Panc1 (cell line): ENCODE results near the gene BICRA. TPM values are rescaled to one million over a fixed set of nuclear protein-coding genes. Genes with fewer than 3 reads are reported as not detected.

Experiments
- ATAC-seq: fragments of 200-7000 bp; cut with Tn5 transposase; 2 replicates; pipeline ENCODE4 v1.9.1; 2020; ENCODE audit warnings: mild to moderate bottlenecking, moderate library complexity
- BruUV-seq: library from RNA; stranded (reverse); fragments of 400-500 nt; replicated peaks from 2 replicates; lab custom pipeline; 2021; lab: Mats Ljungman, UMichigan
- CTCF ChIA-PET: fragments of 300-600 bp; sonication (Branson Sonifier 250); formaldehyde crosslinking; loops from one replicate; lab custom pipeline; 2022; ENCODE audit warnings: antibody characterized with exemption; lab: Charles Lee
- POLR2A ChIA-PET: fragments of 300-600 bp; sonication (Branson Sonifier 250); formaldehyde crosslinking; loops from one replicate; lab custom pipeline; 2022; ENCODE audit warnings: antibody characterized with exemption; lab: Charles Lee
- DNase-seq: peaks from one replicate; pipeline ENCODE4 v3.0.0-alpha.2; 2010; ENCODE audit warnings: low read depth, low spot score
- H3K27ac ChIP-seq: 2 replicates; pipeline ENCODE4 v1.5.1; 2011; ENCODE audit warnings: mild to moderate bottlenecking, low read length, inconsistent platforms
- H3K27me3 ChIP-seq: fragments of 200-500 bp; sonication (Bioruptor generic); 2 replicates; pipeline ENCODE4 v1.6.0; 2014; ENCODE audit warnings: low read length, inconsistent platforms; ENCODE audit not compliant: control insufficient read depth, insufficient read depth
- H3K36me3 ChIP-seq: fragments of 200-500 bp; sonication (Bioruptor generic); 2 replicates; pipeline ENCODE4 v1.5.1; 2014; ENCODE audit warnings: inconsistent platforms, mild to moderate bottlenecking, low read length, moderate library complexity; ENCODE audit not compliant: control insufficient read depth, insufficient read depth
- H3K4me1 ChIP-seq: 2 replicates; pipeline ENCODE4 v1.5.1; 2011; ENCODE audit warnings: inconsistent platforms, mild to moderate bottlenecking, low read length, moderate library complexity; ENCODE audit not compliant: control insufficient read depth, insufficient read depth
- H3K4me3 ChIP-seq, 2 experiments: 2 replicates each; pipeline ENCODE4 v1.5.1; 2011 to 2012; ENCODE audit warnings: low read depth in 2 of 2, low read length in 2 of 2, mild to moderate bottlenecking in 2 of 2, inconsistent platforms in 1 of 2, moderate library complexity in 1 of 2
- H3K9me3 ChIP-seq: fragments of 200-500 bp; sonication (Bioruptor generic); 2 replicates; pipeline ENCODE4 v1.5.1; 2014; ENCODE audit warnings: low read depth, mild to moderate bottlenecking, inconsistent platforms, low read length, moderate library complexity; ENCODE audit not compliant: control insufficient read depth, insufficient read depth
- CTCF ChIP-seq: fragments of 450-650 bp; IDR thresholded peaks from 2 replicates; pipeline ENCODE4 v1.5.1; 2017; ENCODE audit warnings: mild to moderate bottlenecking
- POLR2AphosphoS5 ChIP-seq: IDR thresholded peaks from 2 replicates; pipeline ENCODE4 v1.6.1; 2012; ENCODE audit warnings: mild to moderate bottlenecking, low read depth, low read length, moderate library complexity
- REST ChIP-seq, 2 experiments: IDR thresholded peaks; 2 replicates each; pipeline ENCODE4 v1.6.1; 2011 to 2012; ENCODE audit warnings: low read depth in 2 of 2, control low read depth in 1 of 2, low read length in 1 of 2, mild to moderate bottlenecking in 1 of 2, moderate library complexity in 1 of 2; ENCODE audit not compliant: insufficient read depth in 1 of 2
- SIN3A ChIP-seq: IDR thresholded peaks from 2 replicates; pipeline ENCODE4 v1.6.1; 2012; ENCODE audit warnings: low read depth, mild to moderate bottlenecking, low read length, moderate library complexity, borderline replicate concordance; ENCODE audit not compliant: insufficient read depth
- TCF7L2 ChIP-seq: IDR thresholded peaks from 2 replicates; pipeline ENCODE4 v1.6.1; 2011; ENCODE audit warnings: mild to moderate bottlenecking, low read depth, low read length, inconsistent platforms
- in situ Hi-C: cut with HindIII; loops from 2 replicates; pipeline ENCODE4 v1.10.0; 2016; ENCODE audit warnings: low sequenced_read_pairs, low pct_unique_long_range_greater_than_20kb
- intact Hi-C: fragments of 100-400 bp; cut with micrococcal nuclease; formaldehyde crosslinking; loops from one replicate; pipeline ENCODE4 v1.10.0; 2022; ENCODE audit not compliant: unreplicated experiment
- total RNA-seq: library from RNA; stranded (reverse); gene quantifications from one replicate; pipeline ENCODE4 v1.2.1, GENCODE V29; 2021; ENCODE audit not compliant: unreplicated experiment

The BICRA gene
- total RNA-seq, 1 experiment from 2014 or later, result 13.7 TPM

GRCh38 chr19:47644743-47645482 is 36.0 kb downstream of the BICRA start:
- Histone ChIP-seq H3K4me1 (peaks cover 22% of the 10 kb centered on the region), H3K9me3 (no peaks in the 10 kb centered on the region), H3K36me3 (no peaks in the 10 kb centered on the region), H3K4me3 (no peak overlapping the region), H3K27ac (0 out of 2 replicates have a peak overlapping the region, but pooled peaks have one; percentile 59), H3K27me3 (no peaks in the 10 kb centered on the region)
- POLR2A ChIA-PET, result no interaction called here
- TF ChIP-seq SIN3A (no peak), POLR2AphosphoS5 (no peak), CTCF (no peak), REST (IDR thresholded peaks at IDR 0.05; ENCODE audit: insufficient read depth in 1 of 2, low read depth in 2 of 2, low read length in 1 of 2) (no peak), TCF7L2 (no peak)
- TSS peak; percentile 32 for BruUV-seq
- in situ Hi-C loops (no loop called here), intact Hi-C loops (no loop called here)
- no peak for DNase-seq
- CTCF ChIA-PET, result interaction anchor here (1.0 kb wide), 1 partner anchor 34 kb away, joined by 3 read pairs; no protein-coding TSS in a partner anchor
- ATAC-seq, result no peak

GRCh38 chr19:47646924-47647323 is 38.0 kb downstream of the BICRA start:
- Histone ChIP-seq H3K4me1 (peaks cover 22% of the 10 kb centered on the region), H3K27me3 (no peaks in the 10 kb centered on the region), H3K36me3 (no peaks in the 10 kb centered on the region), H3K27ac (no peak overlapping the region), H3K9me3 (no peaks in the 10 kb centered on the region), H3K4me3 (no peak overlapping the region)
- intact Hi-C loops (no loop called here), in situ Hi-C loops (no loop called here)
- no TSS peak for BruUV-seq
- ATAC-seq (no peak), DNase-seq (no peak)
- CTCF ChIA-PET, result no interaction called here
- TF ChIP-seq CTCF (no peak), TCF7L2 (no peak), SIN3A (no peak), POLR2AphosphoS5 (no peak), REST (IDR thresholded peaks at IDR 0.05; ENCODE audit: insufficient read depth in 1 of 2, low read depth in 2 of 2, low read length in 1 of 2) (no peak)
- POLR2A ChIA-PET, result no interaction called here
